Esophagus muscularis mucosa (tissue), 3 donors: ENCODE results near the gene GRIK4.

Source experiments
- POLR2AphosphoS5 ChIP-seq, 2 donors: sonication (generic); formaldehyde crosslinking; IDR thresholded peaks; one replicate each; pipeline ENCODE4 v1.6.1; 2017; ENCODE audit warnings: antibody characterized with exemption in 2 of 2
- TF ChIP-seq, protein P1 (sequence below), 3 experiments: fragments of 200-600 bp in 2 of 3; fragments of 450-650 bp in 1 of 3; sonication (generic) in 2 of 3; IDR thresholded peaks; one replicate each; pipeline ENCODE4 v1.5.1; 2017 to 2019; ENCODE audit warnings: antibody characterized with exemption in 3 of 3, mild to moderate bottlenecking in 2 of 3, moderate library complexity in 1 of 3

DNA sequence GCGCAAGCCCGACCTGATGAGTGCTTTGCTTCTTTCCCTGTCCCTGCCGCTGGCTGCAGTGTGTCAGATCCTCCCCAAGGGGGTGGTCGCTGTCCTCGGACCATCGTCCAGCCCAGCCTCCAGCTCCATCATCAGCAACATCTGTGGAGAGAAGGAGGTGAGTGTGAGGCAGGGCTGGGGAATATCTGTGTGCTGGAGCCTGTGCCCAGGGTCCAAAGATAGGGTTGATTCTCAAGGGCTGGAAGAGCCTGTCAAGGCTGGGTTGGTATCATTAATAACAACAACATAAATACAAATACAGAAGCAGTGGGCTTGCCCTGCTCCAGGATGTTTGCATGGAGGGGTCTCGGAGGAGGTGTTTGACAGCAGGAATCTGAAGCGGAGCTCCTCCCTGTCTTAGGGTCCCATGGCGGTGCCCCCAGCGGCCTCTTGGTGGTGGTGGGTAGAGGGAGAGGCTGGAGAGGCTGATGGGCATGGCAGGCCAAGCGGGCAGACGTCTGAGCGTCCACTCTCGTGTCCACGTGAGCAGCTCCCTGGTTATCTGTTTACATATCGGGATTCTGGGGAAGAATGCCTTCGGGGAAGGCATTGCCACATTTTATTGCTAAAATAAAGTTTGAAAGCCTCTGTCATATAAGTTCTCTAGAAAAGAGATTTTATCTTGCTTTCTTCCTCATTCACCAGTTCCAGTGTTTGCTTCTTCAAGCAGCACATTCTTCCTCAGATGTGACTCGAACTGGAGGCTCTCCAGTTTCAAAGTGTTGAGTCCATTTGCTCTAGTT lies 304.0 kb downstream of the GRIK4 start:
- TF ChIP-seq, protein P1, sequence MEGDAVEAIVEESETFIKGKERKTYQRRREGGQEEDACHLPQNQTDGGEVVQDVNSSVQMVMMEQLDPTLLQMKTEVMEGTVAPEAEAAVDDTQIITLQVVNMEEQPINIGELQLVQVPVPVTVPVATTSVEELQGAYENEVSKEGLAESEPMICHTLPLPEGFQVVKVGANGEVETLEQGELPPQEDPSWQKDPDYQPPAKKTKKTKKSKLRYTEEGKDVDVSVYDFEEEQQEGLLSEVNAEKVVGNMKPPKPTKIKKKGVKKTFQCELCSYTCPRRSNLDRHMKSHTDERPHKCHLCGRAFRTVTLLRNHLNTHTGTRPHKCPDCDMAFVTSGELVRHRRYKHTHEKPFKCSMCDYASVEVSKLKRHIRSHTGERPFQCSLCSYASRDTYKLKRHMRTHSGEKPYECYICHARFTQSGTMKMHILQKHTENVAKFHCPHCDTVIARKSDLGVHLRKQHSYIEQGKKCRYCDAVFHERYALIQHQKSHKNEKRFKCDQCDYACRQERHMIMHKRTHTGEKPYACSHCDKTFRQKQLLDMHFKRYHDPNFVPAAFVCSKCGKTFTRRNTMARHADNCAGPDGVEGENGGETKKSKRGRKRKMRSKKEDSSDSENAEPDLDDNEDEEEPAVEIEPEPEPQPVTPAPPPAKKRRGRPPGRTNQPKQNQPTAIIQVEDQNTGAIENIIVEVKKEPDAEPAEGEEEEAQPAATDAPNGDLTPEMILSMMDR (IDR thresholded peaks at IDR 0.05), result no peak
- no peak for TF ChIP-seq POLR2AphosphoS5 (IDR thresholded peaks at IDR 0.05)
